ENCODE data around the gene ZNF575.

DNA sequence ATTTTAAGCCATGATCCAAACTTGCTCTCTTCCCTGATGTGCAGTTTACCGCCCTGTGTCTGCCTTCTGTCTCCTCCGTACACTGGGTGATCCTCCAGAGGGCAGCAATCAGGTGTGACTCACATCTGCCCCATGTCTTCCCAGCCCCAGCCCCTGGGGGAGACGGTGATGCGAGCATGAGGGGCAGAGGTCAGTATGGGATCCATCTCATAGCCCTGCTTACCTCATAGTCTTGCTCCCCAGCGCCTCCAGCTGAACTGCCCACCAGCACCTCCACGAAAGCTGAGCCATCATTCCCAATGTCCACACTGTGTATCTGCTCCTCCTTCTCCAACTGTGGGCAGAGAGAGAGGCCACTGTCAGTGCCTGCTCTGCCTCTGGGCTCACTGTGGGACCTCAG is 27.7 kb downstream of the ZNF575 start:
- TF ChIP-seq TSHZ1 (tag by site-specific recombination; IDR thresholded peaks at IDR 0.05; ENCODE audit: borderline replicate concordance) = no peak
- no peak for TF ChIP-seq ZNF404 (tag by site-specific recombination; IDR thresholded peaks at IDR 0.05)
- TF ChIP-seq, protein P1, sequence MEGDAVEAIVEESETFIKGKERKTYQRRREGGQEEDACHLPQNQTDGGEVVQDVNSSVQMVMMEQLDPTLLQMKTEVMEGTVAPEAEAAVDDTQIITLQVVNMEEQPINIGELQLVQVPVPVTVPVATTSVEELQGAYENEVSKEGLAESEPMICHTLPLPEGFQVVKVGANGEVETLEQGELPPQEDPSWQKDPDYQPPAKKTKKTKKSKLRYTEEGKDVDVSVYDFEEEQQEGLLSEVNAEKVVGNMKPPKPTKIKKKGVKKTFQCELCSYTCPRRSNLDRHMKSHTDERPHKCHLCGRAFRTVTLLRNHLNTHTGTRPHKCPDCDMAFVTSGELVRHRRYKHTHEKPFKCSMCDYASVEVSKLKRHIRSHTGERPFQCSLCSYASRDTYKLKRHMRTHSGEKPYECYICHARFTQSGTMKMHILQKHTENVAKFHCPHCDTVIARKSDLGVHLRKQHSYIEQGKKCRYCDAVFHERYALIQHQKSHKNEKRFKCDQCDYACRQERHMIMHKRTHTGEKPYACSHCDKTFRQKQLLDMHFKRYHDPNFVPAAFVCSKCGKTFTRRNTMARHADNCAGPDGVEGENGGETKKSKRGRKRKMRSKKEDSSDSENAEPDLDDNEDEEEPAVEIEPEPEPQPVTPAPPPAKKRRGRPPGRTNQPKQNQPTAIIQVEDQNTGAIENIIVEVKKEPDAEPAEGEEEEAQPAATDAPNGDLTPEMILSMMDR (tag by site-specific recombination; IDR thresholded peaks at IDR 0.05) = peak; percentile 85
- no peak for TF ChIP-seq KLF1 (tag by site-specific recombination; IDR thresholded peaks at IDR 0.05)
- TF ChIP-seq ZNF274 (IDR thresholded peaks at IDR 0.05; ENCODE audit: low read length) = no peak
- TF ChIP-seq ZNF274 (tag by site-specific recombination; IDR thresholded peaks at IDR 0.05; ENCODE audit: borderline replicate concordance) = no peak
- TF ChIP-seq, protein P2, sequence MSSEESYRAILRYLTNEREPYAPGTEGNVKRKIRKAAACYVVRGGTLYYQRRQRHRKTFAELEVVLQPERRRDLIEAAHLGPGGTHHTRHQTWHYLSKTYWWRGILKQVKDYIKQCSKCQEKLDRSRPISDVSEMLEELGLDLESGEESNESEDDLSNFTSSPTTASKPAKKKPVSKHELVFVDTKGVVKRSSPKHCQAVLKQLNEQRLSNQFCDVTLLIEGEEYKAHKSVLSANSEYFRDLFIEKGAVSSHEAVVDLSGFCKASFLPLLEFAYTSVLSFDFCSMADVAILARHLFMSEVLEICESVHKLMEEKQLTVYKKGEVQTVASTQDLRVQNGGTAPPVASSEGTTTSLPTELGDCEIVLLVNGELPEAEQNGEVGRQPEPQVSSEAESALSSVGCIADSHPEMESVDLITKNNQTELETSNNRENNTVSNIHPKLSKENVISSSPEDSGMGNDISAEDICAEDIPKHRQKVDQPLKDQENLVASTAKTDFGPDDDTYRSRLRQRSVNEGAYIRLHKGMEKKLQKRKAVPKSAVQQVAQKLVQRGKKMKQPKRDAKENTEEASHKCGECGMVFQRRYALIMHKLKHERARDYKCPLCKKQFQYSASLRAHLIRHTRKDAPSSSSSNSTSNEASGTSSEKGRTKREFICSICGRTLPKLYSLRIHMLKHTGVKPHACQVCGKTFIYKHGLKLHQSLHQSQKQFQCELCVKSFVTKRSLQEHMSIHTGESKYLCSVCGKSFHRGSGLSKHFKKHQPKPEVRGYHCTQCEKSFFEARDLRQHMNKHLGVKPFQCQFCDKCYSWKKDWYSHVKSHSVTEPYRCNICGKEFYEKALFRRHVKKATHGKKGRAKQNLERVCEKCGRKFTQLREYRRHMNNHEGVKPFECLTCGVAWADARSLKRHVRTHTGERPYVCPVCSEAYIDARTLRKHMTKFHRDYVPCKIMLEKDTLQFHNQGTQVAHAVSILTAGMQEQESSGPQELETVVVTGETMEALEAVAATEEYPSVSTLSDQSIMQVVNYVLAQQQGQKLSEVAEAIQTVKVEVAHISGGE (tag by site-specific recombination; conservative IDR thresholded peaks at IDR 0.05; ENCODE audit: low read depth) = no peak
- no peak for TF ChIP-seq ATF2 (tag by site-specific recombination; IDR thresholded peaks at IDR 0.05; ENCODE audit: low read depth)
- no peak for TF ChIP-seq ZNF433 (tag by site-specific recombination; IDR thresholded peaks at IDR 0.05; ENCODE audit: low read depth)
- no peak for TF ChIP-seq ZNF473 (tag by site-specific recombination; IDR thresholded peaks at IDR 0.05)
- TF ChIP-seq ZNF560 (tag by site-specific recombination; IDR thresholded peaks at IDR 0.05; ENCODE audit: borderline replicate concordance) = no peak
- no peak for TF ChIP-seq KLF9 (tag by site-specific recombination; IDR thresholded peaks at IDR 0.05; ENCODE audit: low read depth)
- no peak for TF ChIP-seq REST (tag by site-specific recombination; IDR thresholded peaks at IDR 0.05)

Measured in HEK293 (cell line).